Activated CD8-positive, alpha-beta memory T cell treated with anti-CD3 and anti-CD28 coated beads, Interleukin-2, amount 50 U/mL, for 1 hour (primary cell): ENCODE data around the gene MAT1A.
"Not testable (repeated sequence)": the region's sequence is repeated elsewhere in the genome, so short reads cannot be mapped to it uniquely, and the experiment has no call there.

Experiments
- DNase-seq: peaks from one replicate; pipeline ENCODE4 v3.0.0-alpha.2; 2020; ENCODE audit errors: extremely low read depth

MAT1A gene

DNA sequence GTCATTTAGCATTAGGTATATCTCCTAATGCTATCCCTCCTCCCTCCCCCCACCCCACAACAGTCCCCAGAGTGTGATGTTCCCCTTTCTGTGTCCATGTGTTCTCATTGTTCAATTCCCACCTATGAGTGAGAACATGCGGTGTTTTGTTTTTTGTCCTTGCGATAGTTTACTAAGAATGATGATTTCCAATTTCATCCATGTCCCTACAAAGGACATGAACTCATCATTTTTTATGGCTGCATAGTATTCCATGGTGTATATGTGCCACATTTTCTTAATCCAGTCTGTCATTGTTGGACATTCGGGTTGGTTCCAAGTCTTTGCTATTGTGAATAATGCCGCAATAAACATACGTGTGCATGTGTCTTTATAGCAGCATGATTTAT is 66.4 kb downstream of the MAT1A start:
- DNase-seq, result not testable (repeated sequence)
